Measurements from ENCODE around the gene ANXA2. TPM values are rescaled to one million over a fixed set of nuclear protein-coding genes. Genes with fewer than 3 reads are reported as not detected.

ANXA2 gene
- polyA plus RNA-seq, 3 donors from 2014 or later = 358 to 849 (median 423) TPM

- Mint-ChIP-seq H3K27me3 (ENCODE audit: low read depth in 3 of 3) (peaks cover 0 to 1% (median 0%) of the 10 kb centered on the region in 3 donors), H3K4me3 (no peak overlapping the region), H3K9me3 (no peaks in the 10 kb centered on the region), H3K4me1 (peaks cover 9 to 12% of the 10 kb centered on the region in 2 donors), H3K36me3 (peaks cover 12 to 28% (median 12%) of the 10 kb centered on the region in 3 donors), H3K27ac (no peak overlapping the region)
- no peak for DNase-seq
These were observed 18.6 kb downstream of the ANXA2 start for GRCh38 chr15:60379185-60379524.

- Mint-ChIP-seq H3K36me3 (peaks cover 3 to 37% (median 6%) of the 10 kb centered on the region in 3 donors), H3K9me3 (no peaks in the 10 kb centered on the region), H3K4me1 (peaks cover 0 to 13% of the 10 kb centered on the region in 2 donors), H3K27ac (no peak overlapping the region), H3K27me3 (ENCODE audit: low read depth in 3 of 3) (peaks cover 0 to 1% (median 0%) of the 10 kb centered on the region in 3 donors), H3K4me3 (no peak overlapping the region)
- no peak for DNase-seq
These were observed 21.1 kb downstream of the ANXA2 start for GRCh38 chr15:60376677-60377095.

- DNase-seq = no peak
- Mint-ChIP-seq H3K4me1 (peaks cover 2 to 13% of the 10 kb centered on the region in 2 donors), H3K9me3 (no peaks in the 10 kb centered on the region), H3K36me3 (peaks cover 0 to 41% (median 14%) of the 10 kb centered on the region in 3 donors), H3K27ac (peak overlapping the region in 1 of 6 donors; percentile 30), H3K27me3 (ENCODE audit: low read depth in 3 of 3) (peaks cover 0 to 1% (median 0%) of the 10 kb centered on the region in 3 donors), H3K4me3 (no peak overlapping the region)
These were observed 22.5 kb downstream of the ANXA2 start for GRCh38 chr15:60375306-60375705.

DNA sequence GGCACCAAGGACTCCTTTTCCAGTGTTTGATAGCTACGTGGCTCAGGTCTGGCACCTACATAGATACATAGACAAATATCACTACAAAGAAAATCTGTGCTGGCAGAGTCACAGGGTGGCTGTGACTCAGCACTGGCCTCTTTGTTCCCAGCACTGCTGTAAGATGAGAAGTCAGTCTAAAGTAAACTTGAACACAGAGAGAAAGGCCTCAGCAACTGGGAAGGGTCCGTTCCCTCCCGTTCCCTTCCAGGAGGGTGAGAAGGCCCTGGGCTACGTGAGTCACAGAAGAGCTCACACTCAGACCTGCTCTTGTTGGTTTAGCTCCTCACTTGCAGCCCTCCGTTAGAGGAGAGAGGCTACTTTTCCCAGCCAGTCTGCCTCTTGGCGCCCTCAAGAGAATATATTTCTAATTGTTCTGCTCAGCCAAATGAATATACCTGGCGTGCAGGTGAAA, 23.1 kb downstream of the ANXA2 start:
- H3K27me3 Mint-ChIP-seq (ENCODE audit: low read depth in 3 of 3) = peaks cover 0 to 1% (median 0%) of the 10 kb centered on the region in 3 donors
- DNase-seq = no peak
- H3K4me3 Mint-ChIP-seq = no peak overlapping the region
- no peaks in the 10 kb centered on the region for H3K9me3 Mint-ChIP-seq
- no peak overlapping the region for H3K27ac Mint-ChIP-seq
- H3K36me3 Mint-ChIP-seq = peaks cover 0 to 35% (median 14%) of the 10 kb centered on the region in 3 donors
- peaks cover 3 to 13% of the 10 kb centered on the region in 2 donors for H3K4me1 Mint-ChIP-seq

DNA sequence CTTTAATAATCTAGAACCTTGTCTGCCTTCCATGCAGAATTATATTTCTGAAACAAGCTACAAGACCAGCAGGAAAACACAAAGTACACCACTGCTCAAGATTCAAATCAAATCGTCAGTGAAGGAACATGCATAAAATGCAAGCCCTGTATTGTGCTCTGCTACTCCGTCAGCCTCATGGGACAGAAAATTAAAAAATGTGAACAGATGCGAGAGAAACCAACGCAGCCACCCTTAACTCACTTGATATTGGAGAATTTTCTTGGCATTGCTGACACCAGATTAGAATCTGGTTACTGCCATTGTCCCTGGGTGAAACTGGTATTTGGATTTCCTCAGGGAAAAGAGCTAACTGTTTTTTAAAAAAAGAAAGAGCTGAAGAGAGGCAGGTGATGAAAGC, 23.6 kb downstream of the ANXA2 start:
- Mint-ChIP-seq H3K9me3 (no peaks in the 10 kb centered on the region), H3K27ac (peak overlapping the region in 3 of 6 donors; percentile 5 to 66 (median 20)), H3K4me3 (no peak overlapping the region), H3K27me3 (ENCODE audit: low read depth in 3 of 3) (peaks cover 0 to 1% (median 0%) of the 10 kb centered on the region in 3 donors), H3K36me3 (peaks cover 0 to 33% (median 14%) of the 10 kb centered on the region in 3 donors), H3K4me1 (peaks cover 3 to 13% of the 10 kb centered on the region in 2 donors)
- DNase-seq = no peak

- no peak for DNase-seq
- peaks cover 3 to 13% of the 10 kb centered on the region in 2 donors for H3K4me1 Mint-ChIP-seq
- no peak overlapping the region for H3K4me3 Mint-ChIP-seq
- peaks cover 0 to 1% (median 0%) of the 10 kb centered on the region in 3 donors for H3K27me3 Mint-ChIP-seq (ENCODE audit: low read depth in 3 of 3)
- H3K27ac Mint-ChIP-seq = peak overlapping the region in 2 of 6 donors; percentile 16 to 20
- H3K36me3 Mint-ChIP-seq = peaks cover 0 to 33% (median 14%) of the 10 kb centered on the region in 3 donors
- no peaks in the 10 kb centered on the region for H3K9me3 Mint-ChIP-seq
These were observed 24.0 kb downstream of the ANXA2 start for GRCh38 chr15:60373745-60374144.

DNA sequence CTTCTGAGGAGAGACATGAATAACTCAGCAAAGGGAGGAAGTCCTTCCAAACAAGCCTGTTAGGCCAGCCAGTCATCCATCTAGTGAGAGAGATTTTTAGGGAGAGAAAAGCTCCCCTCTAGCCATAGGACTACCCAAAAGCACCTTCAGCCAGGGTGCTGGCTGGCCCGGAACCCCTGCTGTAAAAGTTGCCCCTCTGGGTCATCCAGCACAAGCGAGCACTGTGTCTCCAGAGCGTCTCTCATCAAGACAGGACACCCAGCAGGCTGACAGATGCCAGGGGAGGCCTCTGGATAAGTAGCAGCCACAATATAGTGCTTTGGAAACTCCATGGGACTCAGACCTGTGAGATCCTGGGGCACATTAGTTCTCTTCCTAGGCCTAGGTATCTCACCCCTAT, 24.5 kb downstream of the ANXA2 start:
- Mint-ChIP-seq H3K27me3 (ENCODE audit: low read depth in 3 of 3) (peaks cover 0 to 1% (median 0%) of the 10 kb centered on the region in 3 donors), H3K27ac (peak overlapping the region in 2 of 6 donors; percentile 35 to 54), H3K9me3 (no peaks in the 10 kb centered on the region), H3K36me3 (peaks cover 0 to 33% (median 14%) of the 10 kb centered on the region in 3 donors), H3K4me1 (peaks cover 3 to 13% of the 10 kb centered on the region in 2 donors), H3K4me3 (no peak overlapping the region)
- no peak for DNase-seq

DNA sequence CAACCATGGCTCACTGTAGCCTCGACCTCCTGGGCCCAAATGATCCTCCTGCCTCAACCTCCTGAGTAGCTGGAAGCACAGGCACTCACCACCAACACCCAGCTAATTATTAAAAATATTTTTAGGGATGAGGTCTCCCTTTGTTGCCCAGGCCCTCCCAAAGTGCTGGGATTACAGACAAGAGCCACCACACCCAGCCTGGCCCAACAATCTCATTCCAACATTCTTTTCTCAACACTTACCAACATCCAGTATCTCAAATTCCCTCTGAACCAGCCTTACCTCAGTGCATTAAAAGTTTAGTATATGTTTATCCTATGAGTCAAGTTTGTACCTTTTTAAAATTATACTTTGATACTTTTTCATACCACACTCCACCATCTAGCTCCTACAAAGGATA, 25.0 kb downstream of the ANXA2 start:
- H3K36me3 Mint-ChIP-seq = peaks cover 0 to 33% (median 14%) of the 10 kb centered on the region in 3 donors

GRCh38 chr15:60372227-60372626, 25.6 kb downstream of the ANXA2 start:
- H3K27me3 Mint-ChIP-seq (ENCODE audit: low read depth in 3 of 3) = peaks cover 0 to 1% (median 0%) of the 10 kb centered on the region in 3 donors
- no peaks in the 10 kb centered on the region for H3K9me3 Mint-ChIP-seq
- no peak for DNase-seq
- peak overlapping the region in 1 of 6 donors; percentile 17 for H3K27ac Mint-ChIP-seq
- H3K4me1 Mint-ChIP-seq = peaks cover 3 to 13% of the 10 kb centered on the region in 2 donors
- H3K4me3 Mint-ChIP-seq = no peak overlapping the region
- peaks cover 0 to 32% (median 14%) of the 10 kb centered on the region in 3 donors for H3K36me3 Mint-ChIP-seq

More for the DNA sequence above, 25.0 kb downstream of the ANXA2 start:
- Mint-ChIP-seq H3K27ac (peak overlapping the region in 3 of 6 donors; percentile 13 to 54 (median 35)), H3K4me3 (no peak overlapping the region), H3K9me3 (no peaks in the 10 kb centered on the region), H3K27me3 (ENCODE audit: low read depth in 3 of 3) (peaks cover 0 to 1% (median 0%) of the 10 kb centered on the region in 3 donors), H3K4me1 (peaks cover 3 to 13% of the 10 kb centered on the region in 2 donors)
- DNase-seq = no peak

GRCh38 chr15:60371175-60372051, 26.4 kb downstream of the ANXA2 start:
- Mint-ChIP-seq H3K4me3 (no peak overlapping the region), H3K4me1 (peaks cover 3 to 13% of the 10 kb centered on the region in 2 donors), H3K27me3 (ENCODE audit: low read depth in 3 of 3) (peaks cover 0 to 1% (median 0%) of the 10 kb centered on the region in 3 donors), H3K36me3 (peaks cover 0 to 26% (median 14%) of the 10 kb centered on the region in 3 donors), H3K9me3 (no peaks in the 10 kb centered on the region), H3K27ac (peak overlapping the region in 1 of 6 donors; percentile 6)
- no peak for DNase-seq

GRCh38 chr15:60370869-60371136, 27.0 kb downstream of the ANXA2 start:
- no peak for DNase-seq
- Mint-ChIP-seq H3K4me1 (peaks cover 3 to 13% of the 10 kb centered on the region in 2 donors), H3K27me3 (ENCODE audit: low read depth in 3 of 3) (no peaks in the 10 kb centered on the region)

GRCh38 chr15:60370105-60370868, 27.5 kb downstream of the ANXA2 start:
- H3K36me3 Mint-ChIP-seq = peaks cover 3 to 19% (median 11%) of the 10 kb centered on the region in 3 donors
- no peaks in the 10 kb centered on the region for H3K9me3 Mint-ChIP-seq
- no peak for DNase-seq
- no peaks in the 10 kb centered on the region for H3K27me3 Mint-ChIP-seq (ENCODE audit: low read depth in 3 of 3)
- H3K4me3 Mint-ChIP-seq = no peak overlapping the region
- H3K27ac Mint-ChIP-seq = peak overlapping the region in 1 of 6 donors; percentile 58
- peaks cover 4 to 16% of the 10 kb centered on the region in 2 donors for H3K4me1 Mint-ChIP-seq

More at GRCh38 chr15:60370869-60371136, 27.0 kb downstream of the ANXA2 start:
- Mint-ChIP-seq H3K27ac (peak overlapping the region in 1 of 6 donors; percentile 58), H3K36me3 (peaks cover 0 to 21% (median 13%) of the 10 kb centered on the region in 3 donors), H3K9me3 (no peaks in the 10 kb centered on the region), H3K4me3 (no peak overlapping the region)

DNA sequence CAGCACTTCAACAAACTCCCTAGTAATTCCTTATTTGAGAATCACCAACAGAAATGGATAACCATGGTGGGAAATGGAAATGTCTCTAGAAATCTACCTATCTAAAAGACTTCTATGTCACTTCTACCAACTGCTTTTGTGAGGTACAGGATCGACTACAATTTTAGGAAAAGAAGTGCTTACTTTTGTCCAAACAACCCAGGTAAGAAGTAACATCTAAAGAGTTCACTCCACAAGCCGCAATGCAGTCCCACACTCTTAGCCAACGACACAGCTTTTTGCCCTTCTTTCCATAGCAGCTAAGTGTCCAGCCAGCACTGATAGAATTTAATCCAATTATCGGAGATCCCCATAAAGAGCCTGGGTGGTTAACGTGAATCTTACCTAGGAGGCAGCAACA, 28.1 kb downstream of the ANXA2 start:
- H3K36me3 Mint-ChIP-seq = peaks cover 5 to 19% (median 11%) of the 10 kb centered on the region in 3 donors
- no peak overlapping the region for H3K4me3 Mint-ChIP-seq
- H3K27ac Mint-ChIP-seq = no peak overlapping the region
- H3K9me3 Mint-ChIP-seq = no peaks in the 10 kb centered on the region
- H3K4me1 Mint-ChIP-seq = peaks cover 5 to 18% of the 10 kb centered on the region in 2 donors
- H3K27me3 Mint-ChIP-seq (ENCODE audit: low read depth in 3 of 3) = no peaks in the 10 kb centered on the region
- DNase-seq = no peak

- H3K4me1 Mint-ChIP-seq = peaks cover 6 to 17% of the 10 kb centered on the region in 2 donors
- peaks cover 13 to 35% (median 22%) of the 10 kb centered on the region in 3 donors for H3K36me3 Mint-ChIP-seq
- H3K27ac Mint-ChIP-seq = peak overlapping the region in 1 of 6 donors; percentile 50
- no peak for DNase-seq
- H3K27me3 Mint-ChIP-seq (ENCODE audit: low read depth in 3 of 3) = no peaks in the 10 kb centered on the region
- no peaks in the 10 kb centered on the region for H3K9me3 Mint-ChIP-seq
- no peak overlapping the region for H3K4me3 Mint-ChIP-seq
These were observed 33.2 kb downstream of the ANXA2 start for GRCh38 chr15:60364612-60364924.

All from immature natural killer cell (primary cell).